ENCODE results near the gene TMEM237. TPM values are rescaled to one million over a fixed set of nuclear protein-coding genes. Genes with fewer than 3 reads are reported as not detected.

Gene TMEM237
- total RNA-seq, 6 experiments from 2014 or later = 2.2 to 4.1 (median 2.6) TPM

- H3K4me1 ChIP-seq = no peaks in the 10 kb centered on the region
- H3K36me3 ChIP-seq = no peaks in the 10 kb centered on the region
- TF ChIP-seq CTCF (IDR thresholded peaks at IDR 0.05) (no peak), POLR2A (IDR thresholded peaks at IDR 0.05) (no peak)
- no peaks in the 10 kb centered on the region for H3K27me3 ChIP-seq
- H3K27ac ChIP-seq = no peak overlapping the region
- no peak for ATAC-seq
- no peaks in the 10 kb centered on the region for H3K9me3 ChIP-seq
- no peak overlapping the region for H3K4me3 ChIP-seq
- intact Hi-C loops (cut with DNase I) = no loop called here
- WGBS (ENCODE audit: insufficient coverage, low coverage, low lambda C conversion rate, missing lambda C conversion rate) = 78% methylated on average over 1 of the region's 1 CpG
- no peak for DNase-seq
Observed at GRCh38 chr2:201669865-201670264, 26.6 kb upstream of the TMEM237 start.

GRCh38 chr2:201668402-201668910 is 25.2 kb upstream of the TMEM237 start:
- DNase-seq (no peak), ATAC-seq (no peak)
- Histone ChIP-seq H3K4me3 (no peak overlapping the region), H3K27ac (no peak overlapping the region), H3K9me3 (no peaks in the 10 kb centered on the region), H3K27me3 (no peaks in the 10 kb centered on the region), H3K4me1 (no peaks in the 10 kb centered on the region), H3K36me3 (no peaks in the 10 kb centered on the region)
- 48% methylated on average over 3 of the region's 3 CpGs for WGBS (ENCODE audit: insufficient coverage, low coverage, low lambda C conversion rate, missing lambda C conversion rate)
- TF ChIP-seq POLR2A (IDR thresholded peaks at IDR 0.05) = no peak
- TF ChIP-seq CTCF (IDR thresholded peaks at IDR 0.05) = no peak
- intact Hi-C loops (cut with DNase I) = no loop called here

GRCh38 chr2:201664334-201664733 is 21.0 kb upstream of the TMEM237 start:
- Histone ChIP-seq H3K4me3 (no peak overlapping the region), H3K27ac (no peak overlapping the region), H3K36me3 (no peaks in the 10 kb centered on the region), H3K27me3 (no peaks in the 10 kb centered on the region), H3K4me1 (no peaks in the 10 kb centered on the region), H3K9me3 (no peaks in the 10 kb centered on the region)
- 64% methylated on average over 8 of the region's 8 CpGs for WGBS (ENCODE audit: insufficient coverage, low coverage, low lambda C conversion rate, missing lambda C conversion rate)
- DNase-seq = no peak
- intact Hi-C loops (cut with DNase I) = no loop called here
- no peak for ATAC-seq
- TF ChIP-seq POLR2A (IDR thresholded peaks at IDR 0.05) = no peak
- TF ChIP-seq CTCF (IDR thresholded peaks at IDR 0.05) = no peak

GRCh38 chr2:201661366-201661765 is 18.1 kb upstream of the TMEM237 start:
- Histone ChIP-seq H3K27me3 (no peaks in the 10 kb centered on the region), H3K4me1 (no peaks in the 10 kb centered on the region), H3K4me3 (no peak overlapping the region), H3K27ac (no peak overlapping the region), H3K36me3 (no peaks in the 10 kb centered on the region), H3K9me3 (no peaks in the 10 kb centered on the region)
- ATAC-seq (no peak), DNase-seq (no peak)
- intact Hi-C loops (cut with DNase I) = no loop called here
- no peak for TF ChIP-seq POLR2A (IDR thresholded peaks at IDR 0.05)
- TF ChIP-seq CTCF (IDR thresholded peaks at IDR 0.05) = no peak
- WGBS (ENCODE audit: insufficient coverage, low coverage, low lambda C conversion rate, missing lambda C conversion rate) = 50% methylated on average over 5 of the region's 5 CpGs

Data from right lobe of liver (tissue), 6 donors.